SK-N-MC (cell line): Measurements from ENCODE around the gene VSIG10.

Source experiments
- DNase-seq: peaks from one replicate; pipeline ENCODE4 v3.0.0-alpha.2; 2011; ENCODE audit warnings: low read depth, low spot score
- H3K27ac ChIP-seq: fragments of 200-600 bp; sonication (generic); 2 replicates; pipeline ENCODE4 v1.5.1; 2016; ENCODE audit warnings: mixed run types
- H3K36me3 ChIP-seq: fragments of 200-600 bp; sonication (generic); 2 replicates; pipeline ENCODE4 v1.6.1; 2017; ENCODE audit warnings: antibody characterized with exemption, low read length, mixed read lengths; ENCODE audit not compliant: insufficient read depth
- H3K4me3 ChIP-seq: fragments of 200-600 bp; sonication (generic); 2 replicates; pipeline ENCODE4 v1.5.1; 2016
- H3K9ac ChIP-seq: fragments of 200-600 bp; sonication (generic); 2 replicates; pipeline ENCODE4 v1.8.0; 2017; ENCODE audit warnings: mixed run types, mixed read lengths; ENCODE audit not compliant: insufficient read length
- H3K9me3 ChIP-seq: fragments of 200-600 bp; sonication (generic); 2 replicates; pipeline ENCODE4 v1.6.1; 2017; ENCODE audit warnings: low read depth, mild to moderate bottlenecking, antibody characterized with exemption, low read length, moderate library complexity, mixed read lengths
- EZH2 ChIP-seq: fragments of 200-600 bp; sonication (generic); IDR thresholded peaks from one replicate; pipeline ENCODE4 v1.6.1; 2017; ENCODE audit warnings: antibody characterized with exemption
- FOXP2 ChIP-seq: optimal IDR thresholded peaks from 2 replicates; pipeline ENCODE3; 2011; ENCODE audit warnings: mild to moderate bottlenecking, moderate library complexity; ENCODE audit not compliant: insufficient read depth; ENCODE audit errors: extremely low read length, control extremely low read depth
- POLR2AphosphoS5 ChIP-seq: IDR thresholded peaks from 2 replicates; pipeline ENCODE4 v1.6.1; 2012; ENCODE audit warnings: mild to moderate bottlenecking, low read depth, low read length, borderline replicate concordance

The VSIG10 gene

DNA sequence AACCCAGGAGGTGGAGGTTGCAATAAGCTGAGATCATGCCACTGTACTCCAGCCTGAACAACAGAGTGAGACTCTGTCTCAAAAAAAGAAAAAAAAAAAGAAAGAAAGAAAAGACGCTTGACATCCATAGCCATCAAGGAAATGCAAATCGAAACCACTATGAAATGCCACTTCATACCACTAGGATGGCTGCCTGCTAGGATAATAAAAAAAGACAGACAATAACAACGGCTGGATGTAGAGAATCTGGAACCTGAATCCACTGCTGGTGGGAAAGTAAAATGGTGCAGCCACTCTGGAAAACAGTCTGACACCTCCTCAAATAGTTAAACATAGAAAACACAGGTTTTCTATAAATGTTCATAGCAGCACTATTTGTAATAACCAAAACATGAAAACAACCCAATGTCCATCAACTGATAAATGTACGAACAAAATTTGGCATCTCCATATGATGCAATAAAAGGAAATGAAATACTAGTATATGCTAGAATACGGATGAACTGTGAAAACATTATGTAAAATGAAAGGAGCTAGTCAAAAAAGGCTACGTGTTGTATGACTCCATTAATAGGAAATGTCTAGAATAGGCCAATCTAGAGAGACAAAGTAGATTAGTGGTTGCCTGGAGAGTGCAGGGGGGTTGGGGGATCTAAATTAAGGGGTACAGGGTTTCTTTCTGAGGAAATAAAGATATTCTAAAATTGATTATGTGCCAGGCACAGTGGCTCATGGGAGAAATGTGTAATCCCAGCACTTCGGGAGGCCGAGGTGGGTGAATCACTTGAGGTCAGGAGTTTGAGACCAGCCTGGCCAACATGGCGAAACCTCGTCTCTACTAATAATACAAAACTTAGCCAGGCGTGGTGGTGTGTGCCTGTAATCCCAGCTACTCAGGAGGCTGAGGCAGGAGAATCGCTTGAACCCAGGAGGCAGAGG is 52.6 kb downstream of the VSIG10 start:
- H3K4me3 ChIP-seq: no peak overlapping the region
- H3K27ac ChIP-seq: no peak overlapping the region
- no peaks in the 10 kb centered on the region for H3K9me3 ChIP-seq
- no peak for DNase-seq
- no peak overlapping the region for H3K9ac ChIP-seq
- TF ChIP-seq EZH2: no peak
- no peak for TF ChIP-seq POLR2AphosphoS5
- no peak for TF ChIP-seq FOXP2
- peaks cover 14% of the 10 kb centered on the region; the same call in 1 of the 2 replicates for H3K36me3 ChIP-seq

DNA sequence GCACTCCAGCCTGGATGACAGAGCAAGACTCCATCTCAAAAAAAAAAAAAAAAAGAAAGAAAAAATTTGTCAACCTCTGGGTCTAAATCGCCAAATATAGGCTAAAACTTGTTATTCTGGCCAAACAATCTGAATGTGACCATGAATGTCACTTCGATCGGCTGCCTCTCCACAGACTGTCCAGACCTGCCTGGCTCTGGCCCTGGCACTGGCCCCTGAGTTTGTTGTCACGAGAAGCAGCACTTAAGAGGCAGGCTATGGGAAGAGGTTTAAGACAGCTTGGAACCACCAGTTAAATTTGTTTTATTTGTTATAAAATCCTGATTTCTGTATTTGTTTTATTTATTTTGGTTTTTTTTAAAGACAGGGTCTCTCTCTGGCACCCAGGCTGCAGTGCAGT is 57.4 kb downstream of the VSIG10 start:
- H3K9ac ChIP-seq: no peak overlapping the region
- DNase-seq: no peak
- TF ChIP-seq EZH2: no peak
- no peak for TF ChIP-seq FOXP2
- no peak overlapping the region for H3K4me3 ChIP-seq
- H3K9me3 ChIP-seq: no peaks in the 10 kb centered on the region
- no peak overlapping the region for H3K27ac ChIP-seq
- H3K36me3 ChIP-seq: peaks cover 23% of the 10 kb centered on the region

DNA sequence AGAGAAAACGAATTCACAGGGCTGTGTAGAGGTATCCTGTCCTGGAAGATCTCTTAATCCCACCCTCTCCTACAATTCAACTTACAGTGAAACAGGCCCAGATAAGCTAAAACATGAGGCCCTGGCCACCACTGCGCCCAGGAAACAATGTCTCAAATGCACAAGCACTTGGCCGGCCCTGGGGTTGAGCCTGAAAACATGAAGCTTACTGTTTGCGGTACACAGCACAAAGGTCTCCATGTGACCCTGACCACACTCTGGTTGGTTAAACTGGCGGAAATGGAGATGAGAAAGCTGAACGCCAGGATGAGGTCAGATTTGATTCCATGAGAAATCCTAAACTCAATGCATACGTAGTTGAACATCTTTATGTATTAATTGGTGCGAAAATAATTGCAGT is 59.2 kb downstream of the VSIG10 start:
- Histone ChIP-seq H3K4me3 (no peak overlapping the region), H3K36me3 (peaks cover 24% of the 10 kb centered on the region), H3K9ac (no peak overlapping the region), H3K9me3 (no peaks in the 10 kb centered on the region), H3K27ac (no peak overlapping the region)
- TF ChIP-seq FOXP2 (no peak), POLR2AphosphoS5 (no peak), EZH2 (no peak)
- no peak for DNase-seq

DNA sequence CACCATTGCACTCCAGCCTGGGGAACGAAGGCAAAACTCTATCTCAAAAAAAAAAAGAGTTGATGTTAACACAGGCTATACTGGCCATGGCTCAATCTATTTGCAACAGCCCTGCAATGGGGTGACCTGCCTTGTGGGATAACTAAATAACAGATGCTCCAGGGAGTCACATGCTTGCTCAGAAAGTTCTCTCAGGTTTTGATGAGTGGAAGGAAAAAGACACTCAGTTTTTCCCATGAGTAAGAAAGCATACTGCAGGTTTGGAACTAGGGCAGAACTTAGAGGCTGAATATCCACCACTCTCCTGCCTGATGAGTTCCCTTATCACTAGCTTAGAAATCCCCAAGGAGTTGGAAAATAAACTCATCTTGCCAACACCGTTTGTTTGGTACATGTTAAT is 59.7 kb downstream of the VSIG10 start:
- Histone ChIP-seq H3K9me3 (no peaks in the 10 kb centered on the region), H3K9ac (no peak overlapping the region), H3K27ac (no peak overlapping the region), H3K36me3 (peaks cover 24% of the 10 kb centered on the region), H3K4me3 (no peak overlapping the region)
- no peak for DNase-seq
- TF ChIP-seq POLR2AphosphoS5: no peak

DNA sequence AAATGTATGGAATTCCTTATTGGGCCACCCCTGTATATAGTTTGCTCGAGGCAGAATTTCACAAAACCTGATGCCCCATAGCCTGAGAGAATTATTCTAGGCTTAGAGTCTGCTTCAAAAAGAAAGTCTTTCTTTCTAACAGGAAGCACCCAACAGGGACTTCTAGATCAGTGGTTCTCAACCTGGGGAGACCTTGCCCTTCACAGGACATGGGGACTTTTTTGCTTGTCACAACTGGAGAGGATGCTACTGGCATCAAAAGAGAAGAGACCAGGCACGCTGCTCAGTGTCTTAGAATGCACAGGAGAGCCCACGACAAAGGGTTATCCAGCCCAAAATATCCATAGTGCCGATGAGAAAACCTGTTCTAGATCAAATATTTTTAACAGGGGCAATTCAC is 61.7 kb downstream of the VSIG10 start:
- Histone ChIP-seq H3K27ac (no peak overlapping the region), H3K9me3 (no peaks in the 10 kb centered on the region), H3K4me3 (no peak overlapping the region), H3K36me3 (peaks cover 20% of the 10 kb centered on the region), H3K9ac (no peak overlapping the region)
- DNase-seq: no peak
- TF ChIP-seq POLR2AphosphoS5: no peak

DNA sequence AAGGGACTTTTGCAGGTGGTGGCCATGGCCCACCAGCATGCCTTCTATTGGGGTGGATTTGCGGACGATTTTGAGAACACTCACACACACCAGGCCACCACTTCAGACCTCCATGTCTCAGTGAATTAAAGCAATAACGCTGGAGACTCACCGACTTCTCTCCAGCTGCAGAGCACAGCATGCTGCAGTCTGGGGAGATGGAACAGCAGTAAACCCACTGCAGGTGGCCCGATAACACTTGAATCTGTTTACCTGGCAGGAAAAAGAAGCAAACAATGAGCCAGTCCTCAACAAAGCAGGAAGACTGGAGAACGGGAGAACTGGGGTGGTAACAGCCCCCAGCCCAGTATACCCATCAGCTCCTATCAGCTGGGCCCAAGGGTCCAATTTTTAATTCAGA is 65.7 kb downstream of the VSIG10 start:
- TF ChIP-seq EZH2: no peak
- no peak for TF ChIP-seq POLR2AphosphoS5
- no peak for TF ChIP-seq FOXP2
- H3K9me3 ChIP-seq: no peaks in the 10 kb centered on the region
- peaks cover 54% of the 10 kb centered on the region for H3K36me3 ChIP-seq
- no peak overlapping the region for H3K27ac ChIP-seq
- H3K9ac ChIP-seq: no peak overlapping the region
- DNase-seq: no peak
- no peak overlapping the region for H3K4me3 ChIP-seq

DNA sequence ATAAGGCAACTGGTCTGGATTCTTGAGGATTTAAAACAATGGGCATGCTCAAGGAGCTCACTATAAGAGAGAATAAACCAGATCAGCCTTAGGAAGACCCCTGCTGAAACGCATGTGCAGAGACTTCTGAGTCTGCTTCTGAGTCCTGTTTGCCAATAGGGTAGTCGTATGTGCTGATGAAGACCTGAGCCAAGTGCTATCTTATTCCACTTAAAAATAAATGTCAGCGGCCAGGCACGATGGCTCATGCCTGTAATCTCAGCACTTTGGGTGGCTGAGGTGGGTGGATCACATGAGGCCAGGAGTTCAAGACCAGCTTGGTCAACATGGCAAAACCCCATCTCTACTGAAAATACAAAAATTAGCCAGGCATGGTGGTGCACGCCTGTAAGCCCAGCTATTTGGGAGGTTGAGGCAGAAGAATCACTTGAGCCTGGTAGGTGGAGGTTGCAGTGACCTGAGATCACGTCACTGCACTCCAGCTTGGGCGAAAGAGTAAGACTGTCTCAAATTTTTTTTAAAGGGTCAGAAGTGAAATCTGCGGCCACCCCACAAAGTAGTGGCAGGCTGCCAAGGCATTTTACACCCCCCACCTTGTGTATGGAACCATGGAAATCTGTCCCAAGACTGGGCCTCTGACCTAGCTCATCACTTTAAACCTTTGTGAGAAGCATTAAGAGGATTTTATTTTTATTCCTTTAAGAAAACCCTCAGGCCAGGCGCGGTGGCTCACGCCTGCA is 67.0 kb downstream of the VSIG10 start:
- Histone ChIP-seq H3K4me3 (no peak overlapping the region), H3K27ac (no peak overlapping the region), H3K9ac (no peak overlapping the region), H3K9me3 (no peaks in the 10 kb centered on the region), H3K36me3 (peaks cover 57% of the 10 kb centered on the region)
- DNase-seq: no peak
- no peak for TF ChIP-seq EZH2
- no peak for TF ChIP-seq POLR2AphosphoS5
- TF ChIP-seq FOXP2: no peak

DNA sequence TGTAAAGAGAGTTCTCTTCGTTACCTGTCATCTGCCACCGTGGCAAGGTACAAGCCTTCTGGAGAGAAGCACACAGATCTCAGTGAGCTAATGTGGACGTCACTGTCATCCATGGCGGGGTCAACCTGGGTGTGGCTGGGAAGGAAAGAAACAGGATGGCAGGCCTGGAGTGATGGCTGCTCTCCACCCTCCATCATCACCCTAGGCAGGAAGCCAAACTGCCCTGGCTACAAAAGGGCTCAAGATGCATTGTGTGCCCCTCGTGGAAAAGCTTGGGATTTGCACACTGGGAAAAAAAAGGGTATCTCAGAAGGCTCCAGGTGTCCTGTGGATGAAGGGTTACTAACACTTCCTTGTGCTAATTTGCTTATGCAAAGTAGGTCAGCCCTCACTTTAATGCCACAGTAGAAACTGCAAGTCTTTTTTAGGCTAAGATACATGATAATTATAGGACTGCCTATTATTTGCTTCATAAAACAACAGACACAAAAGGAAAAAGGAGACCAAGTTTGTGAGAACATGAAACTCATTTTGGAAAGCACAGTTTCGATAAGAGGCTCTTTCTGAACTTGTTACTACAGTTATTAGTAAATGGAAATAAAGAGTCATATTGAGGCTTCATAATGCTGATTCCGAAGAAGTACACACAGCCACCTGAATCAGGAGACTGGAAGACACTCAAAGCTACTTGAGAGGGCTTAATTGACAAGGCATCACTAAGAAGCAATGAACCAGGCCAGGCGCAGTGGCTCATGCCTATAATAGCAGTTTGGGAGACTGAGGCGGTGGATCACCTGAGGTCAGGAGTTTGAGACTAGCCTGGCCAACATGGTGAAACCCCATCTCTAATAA is 68.4 kb downstream of the VSIG10 start:
- Histone ChIP-seq H3K9me3 (no peaks in the 10 kb centered on the region), H3K9ac (no peak overlapping the region), H3K36me3 (peaks cover 61% of the 10 kb centered on the region), H3K27ac (no peak overlapping the region), H3K4me3 (no peak overlapping the region)
- DNase-seq: no peak
- TF ChIP-seq EZH2: no peak
- TF ChIP-seq FOXP2: no peak
